Measurements from ENCODE around the gene BUD23.
"Not testable (repeated sequence)": the region's sequence is repeated elsewhere in the genome, so short reads cannot be mapped to it uniquely, and the experiment has no call there.

The BUD23 gene, protein sequence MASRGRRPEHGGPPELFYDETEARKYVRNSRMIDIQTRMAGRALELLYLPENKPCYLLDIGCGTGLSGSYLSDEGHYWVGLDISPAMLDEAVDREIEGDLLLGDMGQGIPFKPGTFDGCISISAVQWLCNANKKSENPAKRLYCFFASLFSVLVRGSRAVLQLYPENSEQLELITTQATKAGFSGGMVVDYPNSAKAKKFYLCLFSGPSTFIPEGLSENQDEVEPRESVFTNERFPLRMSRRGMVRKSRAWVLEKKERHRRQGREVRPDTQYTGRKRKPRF

GRCh38 chr7:73683056-73683787 is at the start of gene BUD23, which contains the start of gene DNAJC30:
BUD23 (plus strand) TSS chr7:73683597; CDS start chr7:73683626, 29 bp downstream.
DNAJC30 (minus strand) TSS chr7:73683453; CDS start chr7:73683423, 30 bp downstream.
- peak within 1 kb of the TSS; percentile 100 for H3K4me3 ChIP-seq (ENCODE audit: low read depth, low read length)
- peak; percentile 83 for DNase-seq (ENCODE audit: low read depth)

DNA sequence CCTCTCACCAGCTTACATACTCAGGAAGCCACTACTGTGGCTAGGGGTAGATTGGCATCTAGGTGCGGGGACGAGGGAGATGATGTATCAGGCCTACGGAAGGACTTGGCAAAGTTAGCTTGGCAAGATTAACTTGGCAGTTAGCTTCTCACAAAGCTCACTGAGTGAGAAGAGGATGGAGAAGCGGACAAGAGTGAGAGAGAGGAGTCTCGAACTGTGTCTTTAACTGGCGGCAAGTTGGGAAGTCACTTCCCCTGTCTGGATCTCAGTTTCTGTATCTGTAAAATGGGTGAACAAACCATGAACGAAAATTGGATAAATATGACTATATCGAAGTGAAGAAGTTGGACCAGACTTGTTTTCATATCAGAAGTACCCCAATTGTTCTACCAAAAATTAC is 49.6 kb upstream of the BUD23 start:
- DNase-seq (ENCODE audit: low read depth) = no peak

DNA sequence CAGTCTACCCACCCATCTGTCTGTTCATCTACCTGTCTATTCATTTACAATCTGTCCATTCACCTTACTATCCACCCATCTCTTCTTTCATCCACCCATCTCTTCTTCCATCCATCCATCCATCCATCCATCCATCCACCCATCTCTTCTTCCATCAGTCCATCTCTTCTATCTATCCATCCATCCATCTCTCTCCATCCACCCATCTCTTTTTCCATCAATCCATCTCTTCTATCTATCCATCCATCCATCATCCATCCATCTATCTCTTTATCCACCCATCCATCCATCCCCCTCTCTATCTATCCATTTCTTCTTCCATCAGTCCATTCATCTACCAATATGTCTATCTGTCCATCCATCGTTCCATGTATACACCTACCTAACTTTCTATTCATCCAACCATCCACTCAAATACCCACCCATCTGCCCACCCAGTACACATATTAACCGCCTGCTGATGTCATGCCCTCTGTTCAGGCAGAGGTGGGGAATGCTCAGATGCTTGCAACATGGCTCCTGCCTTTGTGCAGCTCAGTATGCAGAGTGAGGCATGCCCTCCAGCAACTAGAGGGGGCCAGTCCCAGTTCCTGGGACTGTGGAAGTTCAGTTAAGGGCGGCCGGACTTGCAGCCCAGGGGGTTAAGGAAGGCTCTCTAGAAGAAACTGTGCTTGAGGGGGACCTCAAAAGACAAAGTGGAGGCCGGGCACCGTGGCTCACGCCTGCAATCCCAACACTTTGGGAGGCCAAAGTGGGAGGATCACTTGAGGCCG is 47.8 kb upstream of the BUD23 start:
- DNase-seq (ENCODE audit: low read depth) = no peak
- no peak overlapping the region for H3K4me3 ChIP-seq (ENCODE audit: low read depth, low read length)

More for the DNA sequence above, 49.6 kb upstream of the BUD23 start:
- no peak overlapping the region for H3K4me3 ChIP-seq (ENCODE audit: low read depth, low read length)

DNA sequence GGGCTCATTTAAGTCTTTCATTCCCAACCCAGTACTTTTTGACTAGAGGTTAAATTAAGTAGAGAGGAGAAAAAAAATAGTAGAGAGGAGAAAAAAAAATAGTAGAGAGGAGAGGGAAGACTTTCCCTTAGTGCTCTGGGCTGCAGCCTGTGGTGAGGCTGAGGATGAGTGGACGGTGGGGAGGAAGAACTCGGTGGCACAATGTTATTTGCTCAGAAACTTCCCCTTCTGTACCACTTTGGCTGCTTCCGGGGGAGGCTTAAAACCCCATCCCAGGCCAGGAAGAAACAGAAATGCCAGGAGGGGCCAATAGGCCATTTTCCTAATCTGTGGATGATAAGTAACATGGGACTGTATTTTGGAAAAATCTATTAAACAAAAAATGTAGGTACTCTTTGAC is 44.5 kb upstream of the BUD23 start:
- H3K4me3 ChIP-seq (ENCODE audit: low read depth, low read length) = no peak overlapping the region
- no peak for DNase-seq (ENCODE audit: low read depth)

DNA sequence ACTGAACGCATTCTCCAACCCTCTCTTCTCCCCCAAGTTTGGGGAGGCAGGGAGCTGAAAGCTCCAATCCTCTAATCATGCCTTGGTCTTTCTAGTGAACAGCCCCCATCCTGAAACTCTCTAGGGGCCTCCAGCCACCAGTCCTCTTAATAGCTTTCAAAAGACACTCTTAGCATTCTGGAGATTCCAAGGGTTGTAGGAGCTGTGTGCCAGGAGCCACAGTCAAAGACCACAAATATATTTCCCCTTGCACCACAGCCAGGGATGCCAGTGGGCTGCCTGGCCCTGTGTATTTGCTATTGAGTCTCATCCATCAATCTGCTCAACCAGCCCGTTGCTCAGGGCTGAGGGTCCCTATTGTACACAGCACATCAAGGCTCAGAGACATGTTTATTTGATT is 40.6 kb upstream of the BUD23 start:
- no peak overlapping the region for H3K4me3 ChIP-seq (ENCODE audit: low read depth, low read length)
- DNase-seq (ENCODE audit: low read depth) = no peak

- DNase-seq (ENCODE audit: low read depth) = no peak
- no peak overlapping the region for H3K4me3 ChIP-seq (ENCODE audit: low read depth, low read length)
Observed at GRCh38 chr7:73644688-73645286, 38.6 kb upstream of the BUD23 start.

DNA sequence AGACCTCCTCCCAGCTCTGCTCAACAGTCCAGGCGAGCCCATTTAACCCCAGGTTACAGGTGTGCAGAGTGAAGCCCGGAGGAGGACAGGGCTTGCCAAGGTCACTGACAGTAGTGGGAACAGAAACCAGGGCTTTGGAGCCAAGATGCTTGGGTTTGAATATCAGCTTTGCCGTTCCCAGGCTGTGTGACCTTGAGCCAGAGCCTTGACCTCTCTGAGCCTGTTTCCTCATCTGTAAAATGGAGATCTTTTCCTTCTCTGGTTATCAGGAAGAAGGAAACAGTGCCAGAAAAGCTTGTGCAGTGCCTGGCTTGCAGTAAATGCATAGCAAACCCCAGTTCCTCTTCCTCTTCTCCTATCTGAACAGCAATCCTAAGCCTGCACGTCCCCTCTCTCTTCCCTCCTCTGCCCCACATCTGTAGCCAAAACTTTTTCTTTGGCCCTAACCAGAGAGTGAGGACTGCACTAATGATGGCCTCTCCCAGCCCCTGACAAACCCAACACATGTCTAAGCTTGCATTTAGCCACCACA is 37.7 kb upstream of the BUD23 start:
- DNase-seq (ENCODE audit: low read depth) = no peak
- no peak overlapping the region for H3K4me3 ChIP-seq (ENCODE audit: low read depth, low read length)

- no peak for DNase-seq (ENCODE audit: low read depth)
- H3K4me3 ChIP-seq (ENCODE audit: low read depth, low read length) = no peak overlapping the region
Observed at GRCh38 chr7:73646785-73647724, 36.3 kb upstream of the BUD23 start.

- no peak for DNase-seq (ENCODE audit: low read depth)
Observed at GRCh38 chr7:73647725-73648592, 35.4 kb upstream of the BUD23 start.

DNA sequence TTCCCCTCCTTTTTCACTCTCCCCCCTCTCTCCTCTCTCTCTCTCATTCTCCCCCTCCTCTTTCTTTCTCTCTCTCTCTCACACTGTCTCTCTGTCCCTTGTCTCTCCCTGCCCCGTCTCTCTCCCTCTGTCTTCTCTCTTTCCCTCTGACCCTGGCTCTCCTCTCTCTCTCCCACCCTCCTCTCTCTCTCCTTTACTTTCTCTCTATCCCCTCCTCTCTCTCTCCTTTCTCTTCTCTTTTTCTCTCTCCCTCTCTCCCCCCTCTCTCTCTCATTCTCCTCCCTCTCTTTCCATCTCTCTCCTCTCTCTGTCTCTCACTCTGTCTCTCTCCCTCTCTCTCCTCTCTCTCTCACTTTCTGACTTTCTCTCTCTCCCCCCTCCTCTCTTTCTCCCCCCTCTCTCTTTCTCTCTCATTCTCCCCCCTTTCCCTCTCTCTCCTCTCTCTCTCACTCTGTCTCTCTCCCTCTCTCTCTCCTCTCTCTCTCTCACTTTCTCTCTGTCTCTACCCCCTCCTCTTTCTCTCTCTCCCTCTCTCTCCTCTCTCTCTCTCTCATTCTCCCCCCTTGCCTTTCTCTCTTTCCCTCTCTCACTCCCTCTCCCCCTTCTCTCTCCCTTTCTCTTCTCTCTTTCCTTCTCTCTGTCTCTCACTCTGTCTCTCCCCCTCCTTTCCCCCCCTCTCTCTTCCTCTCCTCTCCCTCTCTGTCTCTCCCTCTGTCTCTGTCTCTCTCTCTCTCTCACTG is 34.6 kb upstream of the BUD23 start:
- no peak overlapping the region for H3K4me3 ChIP-seq (ENCODE audit: low read depth, low read length)
- no peak for DNase-seq (ENCODE audit: low read depth)

More at GRCh38 chr7:73647725-73648592, 35.4 kb upstream of the BUD23 start:
- H3K4me3 ChIP-seq (ENCODE audit: low read depth, low read length) = peak overlapping the region; percentile 40

GRCh38 chr7:73649576-73649975 is 33.8 kb upstream of the BUD23 start:
- H3K4me3 ChIP-seq (ENCODE audit: low read depth, low read length) = no peak overlapping the region
- no peak for DNase-seq (ENCODE audit: low read depth)

DNA sequence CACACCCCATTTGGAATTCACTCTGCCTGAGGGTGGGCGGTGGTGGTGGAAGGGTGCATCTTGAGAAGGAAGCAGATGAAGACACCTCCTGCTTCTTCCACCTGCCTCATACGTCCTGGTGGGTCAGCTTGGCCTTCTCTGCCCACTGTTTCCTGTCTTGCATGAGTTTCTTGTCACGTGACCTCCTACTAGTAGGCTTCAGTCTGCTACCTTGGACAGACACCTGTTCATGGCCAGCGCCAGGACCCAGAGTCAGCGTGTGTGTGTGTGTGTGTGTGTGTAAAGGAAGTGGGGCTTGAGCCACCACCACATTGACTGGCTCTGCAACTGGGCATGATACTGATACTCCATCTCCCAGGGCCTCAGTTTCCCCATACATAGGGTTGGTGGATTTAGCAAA is 32.9 kb upstream of the BUD23 start:
- H3K4me3 ChIP-seq (ENCODE audit: low read depth, low read length) = no peak overlapping the region
- no peak for DNase-seq (ENCODE audit: low read depth)

DNA sequence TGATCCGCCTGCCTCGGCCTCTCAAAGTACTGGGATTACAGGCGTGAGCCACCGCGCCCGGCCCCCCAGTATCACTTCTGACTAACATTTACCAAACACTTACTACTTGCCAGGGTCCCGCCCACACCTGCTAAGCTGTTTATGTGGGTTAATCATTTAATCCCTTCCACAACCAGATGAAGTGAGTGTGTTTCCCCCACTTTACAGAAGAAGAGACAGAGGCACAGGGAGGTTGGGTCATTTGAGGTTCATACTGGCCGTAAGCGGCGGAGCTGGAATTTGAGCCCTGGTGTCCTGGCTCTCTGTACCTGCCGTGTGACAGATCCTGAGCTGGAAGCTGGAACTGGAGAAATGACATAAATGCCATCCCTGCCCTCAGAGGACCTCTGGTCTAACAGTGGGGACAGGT is 30.9 kb upstream of the BUD23 start:
- DNase-seq (ENCODE audit: low read depth) = no peak
- H3K4me3 ChIP-seq (ENCODE audit: low read depth, low read length) = no peak overlapping the region

DNA sequence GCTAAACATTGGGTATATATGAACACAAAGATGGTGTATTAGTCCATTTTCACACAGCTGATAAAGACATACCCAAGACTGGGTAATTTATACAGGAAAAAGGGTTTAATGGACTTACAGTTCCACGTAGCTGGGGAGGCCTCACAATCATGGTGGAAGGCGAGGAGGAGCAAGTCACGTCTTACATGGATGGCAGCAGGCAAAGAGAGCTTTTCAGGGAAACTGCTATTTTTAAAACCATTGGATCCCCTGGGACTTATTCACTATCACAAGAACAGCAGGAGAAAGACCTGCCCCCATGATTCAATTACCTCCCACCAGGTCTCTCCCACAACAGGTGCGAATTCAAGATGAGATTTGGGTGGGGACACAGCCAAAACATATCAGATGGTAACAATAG is 28.1 kb upstream of the BUD23 start:
- H3K4me3 ChIP-seq (ENCODE audit: low read depth, low read length); DNase-seq (ENCODE audit: low read depth): not testable (repeated sequence)

- no peak overlapping the region for H3K4me3 ChIP-seq (ENCODE audit: low read depth, low read length)
- DNase-seq (ENCODE audit: low read depth) = no peak
Observed at GRCh38 chr7:73659983-73660382, 23.4 kb upstream of the BUD23 start.

DNA sequence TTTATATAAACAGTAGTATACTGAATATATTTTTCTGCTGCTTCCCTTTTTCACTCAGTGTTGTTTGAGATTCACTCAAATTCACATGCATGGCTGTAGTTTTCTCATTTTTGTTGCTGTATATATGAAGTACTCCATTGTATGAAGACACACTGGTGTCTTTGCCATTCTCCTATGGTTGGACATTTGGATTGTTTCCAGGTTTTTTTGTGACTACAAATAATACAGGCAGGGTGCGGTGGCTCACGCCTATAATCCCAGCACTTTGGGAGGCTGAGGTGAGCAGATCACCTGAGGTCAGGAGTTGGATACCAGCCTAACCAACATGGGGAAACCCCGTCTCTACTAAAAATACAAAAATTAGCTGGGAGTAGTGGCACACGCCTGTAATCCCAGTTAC is 22.8 kb upstream of the BUD23 start:
- not testable (repeated sequence) for DNase-seq (ENCODE audit: low read depth); H3K4me3 ChIP-seq (ENCODE audit: low read depth, low read length)

DNA sequence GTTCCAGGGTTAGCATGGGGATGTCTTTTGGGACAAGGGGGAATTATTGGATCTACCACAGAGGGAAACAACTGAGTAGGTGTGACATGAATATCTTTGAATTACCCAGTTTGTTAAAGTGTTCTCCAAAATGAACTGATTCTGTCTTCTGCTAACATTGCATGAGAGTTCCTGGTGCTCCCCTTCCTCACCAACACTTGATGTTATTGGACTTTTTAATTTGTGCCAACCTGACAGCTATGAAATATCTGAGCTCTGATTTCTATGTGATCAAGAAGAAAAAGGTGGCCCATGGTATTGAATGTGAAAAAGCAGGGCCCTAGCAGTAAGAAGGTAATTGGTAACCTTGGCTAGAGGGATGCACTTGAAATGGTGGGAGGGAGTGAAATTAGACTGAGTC is 20.4 kb upstream of the BUD23 start:
- DNase-seq (ENCODE audit: low read depth) = no peak
- H3K4me3 ChIP-seq (ENCODE audit: low read depth, low read length) = no peak overlapping the region

Measured in skeletal muscle cell (primary cell).